NB4 (cell line): ENCODE measurements around the gene MTNR1B.

Experiments used
- CTCF ChIP-seq: IDR thresholded peaks from one replicate; pipeline ENCODE4 v1.5.1; 2012; ENCODE audit warnings: low read depth, low read length
- MYC ChIP-seq: IDR thresholded peaks from 2 replicates; pipeline ENCODE4 v1.6.1; 2011; ENCODE audit warnings: low read depth, low read length
- POLR2A ChIP-seq: IDR thresholded peaks from 2 replicates; pipeline ENCODE4 v1.6.1; 2011; ENCODE audit warnings: mild to moderate bottlenecking; ENCODE audit not compliant: insufficient read length; ENCODE audit errors: extremely low read depth

GRCh38 chr11:92979176-92979575, 9.7 kb downstream of the MTNR1B start:
- no peak for TF ChIP-seq CTCF
- TF ChIP-seq POLR2A = no peak
- TF ChIP-seq MYC = no peak
